Left lung (tissue), 10 donors: ENCODE data around the gene ELF3. TPM values are rescaled to one million over a fixed set of nuclear protein-coding genes. Genes with fewer than 3 reads are reported as not detected.

ENCODE experiments used
- ATAC-seq: fragments of 200-7000 bp; cut with Tn5 transposase; one replicate; pipeline ENCODE4 v1.9.1; 2020; ENCODE audit warnings: moderate library complexity
- DNase-seq, 4 donors: peaks; one replicate each; pipeline ENCODE4 v3.0.0-alpha.2; 2013 to 2020
- H3K27ac ChIP-seq, 2 donors: fragments of 200-600 bp; sonication (generic) in 1 of 2; one replicate each; pipeline versions ENCODE4 v1.5.0 to v1.8.0; 2020 to 2021
- H3K27me3 ChIP-seq, 2 donors: fragments of 200-600 bp; sonication (generic) in 1 of 2; one replicate each; pipeline versions ENCODE4 v1.5.0 to v1.8.0; 2020 to 2021
- H3K36me3 ChIP-seq, 2 donors: fragments of 200-600 bp; sonication (generic) in 1 of 2; one replicate each; pipeline versions ENCODE4 v1.5.0 to v1.8.0; 2020 to 2021
- H3K4me1 ChIP-seq, 2 donors: fragments of 200-600 bp; one replicate each; pipeline ENCODE4 v1.8.0; 2021
- H3K4me3 ChIP-seq, 2 donors: fragments of 200-600 bp; sonication (generic) in 1 of 2; one replicate each; pipeline versions ENCODE4 v1.5.0 to v1.8.0; 2020 to 2021; ENCODE audit warnings: mild to moderate bottlenecking in 1 of 2
- H3K9me3 ChIP-seq, 2 donors: fragments of 200-600 bp; sonication (generic) in 1 of 2; one replicate each; pipeline versions ENCODE4 v1.5.0 to v1.8.0; 2020 to 2021
- CTCF ChIP-seq, 2 donors: fragments of 200-600 bp; sonication (generic) in 1 of 2; IDR thresholded peaks; one replicate each; pipeline versions ENCODE4 v1.5.0 to v1.8.0; 2021; ENCODE audit warnings: antibody characterized with exemption in 2 of 2
- intact Hi-C, 2 donors: fragments of 100-400 bp; cut with DNase I; formaldehyde crosslinking; loops; one replicate each; pipeline versions ENCODE4 v1.11.2 to v1.14.2; 2022
- polyA plus RNA-seq, 6 donors: library from polyadenylated mRNA; unstranded; fragments of 120-200 nt; gene quantifications; one replicate each; pipeline ENCODE4 v1.2.1, GENCODE V29; 2013; ENCODE audit not compliant: insufficient read length in 6 of 6
- total RNA-seq, 2 donors: library from RNA; stranded (reverse); fragmentation: NEBNext Ultra II Directional; extraction: Animal tissue kit (Norgen Biotek cat#: 25700); gene quantifications; one replicate each; pipeline ENCODE4 v1.2.1, GENCODE V29; 2021
- donor health status: DM: no; HTN: yes; CAD: no.
- donor health status: DM: no; HTN: no; CAD: no.

ELF3 gene
- total and polyA plus RNA-seq, 8 donors: 59.7 to 146 (median 79.5) TPM

- intact Hi-C loops: no loop called here
- no peak for TF ChIP-seq CTCF (IDR thresholded peaks at IDR 0.05)
- no peaks in the 10 kb centered on the region for H3K9me3 ChIP-seq
- ATAC-seq: peak; percentile 63
- peaks cover 0 to 13% of the 10 kb centered on the region in 2 donors for H3K27me3 ChIP-seq
- H3K4me3 ChIP-seq: no peak overlapping the region
- DNase-seq: peak in 3 of 4 donors; percentile 77 to 85 (median 79)
- no peak overlapping the region for H3K27ac ChIP-seq
- no peaks in the 10 kb centered on the region for H3K36me3 ChIP-seq
- H3K4me1 ChIP-seq: no peaks in the 10 kb centered on the region
Measured at GRCh38 chr1:202023001-202023433, 12.6 kb downstream of the ELF3 start.

GRCh38 chr1:202029171-202029665 lies 18.8 kb downstream of the ELF3 start:
- ATAC-seq (peak; percentile 37), DNase-seq (no peak)
- no peaks in the 10 kb centered on the region for H3K36me3 ChIP-seq
- H3K27ac ChIP-seq: no peak overlapping the region
- H3K9me3 ChIP-seq: no peaks in the 10 kb centered on the region
- H3K4me1 ChIP-seq: no peaks in the 10 kb centered on the region
- TF ChIP-seq CTCF (IDR thresholded peaks at IDR 0.05): no peak
- H3K27me3 ChIP-seq: no peaks in the 10 kb centered on the region
- H3K4me3 ChIP-seq: no peak overlapping the region
- intact Hi-C loops: no loop called here

GRCh38 chr1:202029727-202030126 lies 19.3 kb downstream of the ELF3 start:
- H3K9me3 ChIP-seq: no peaks in the 10 kb centered on the region
- H3K4me3 ChIP-seq: no peak overlapping the region
- no peak overlapping the region for H3K27ac ChIP-seq
- H3K4me1 ChIP-seq: peaks cover 0 to 3% of the 10 kb centered on the region in 2 donors
- H3K27me3 ChIP-seq: no peaks in the 10 kb centered on the region
- no peak for ATAC-seq
- DNase-seq: no peak
- intact Hi-C loops: no loop called here
- H3K36me3 ChIP-seq: no peaks in the 10 kb centered on the region
- no peak for TF ChIP-seq CTCF (IDR thresholded peaks at IDR 0.05)

GRCh38 chr1:202031796-202032195 lies 21.4 kb downstream of the ELF3 start:
- no peaks in the 10 kb centered on the region for H3K36me3 ChIP-seq
- no peak for DNase-seq
- no peaks in the 10 kb centered on the region for H3K9me3 ChIP-seq
- no peak overlapping the region for H3K4me3 ChIP-seq
- no peak overlapping the region for H3K27ac ChIP-seq
- TF ChIP-seq CTCF (IDR thresholded peaks at IDR 0.05): no peak
- peaks cover 0 to 3% of the 10 kb centered on the region in 2 donors for H3K4me1 ChIP-seq
- no peak for ATAC-seq
- intact Hi-C loops: no loop called here
- H3K27me3 ChIP-seq: no peaks in the 10 kb centered on the region

- H3K36me3 ChIP-seq: no peaks in the 10 kb centered on the region
- TF ChIP-seq CTCF (IDR thresholded peaks at IDR 0.05): no peak
- H3K4me3 ChIP-seq: no peak overlapping the region
- H3K4me1 ChIP-seq: peaks cover 0 to 3% of the 10 kb centered on the region in 2 donors
- intact Hi-C loops: no loop called here
- no peaks in the 10 kb centered on the region for H3K9me3 ChIP-seq
- ATAC-seq (no peak), DNase-seq (no peak)
- peak overlapping the region; percentile 53 to 83 for H3K27ac ChIP-seq
- H3K27me3 ChIP-seq: no peaks in the 10 kb centered on the region
Measured at GRCh38 chr1:202034149-202034682, 23.8 kb downstream of the ELF3 start.
